GM21526 (cell line): ENCODE data around the gene OLIG2.

Source experiments
- ATAC-seq: cut with Tn5 transposase; IDR thresholded peaks from one replicate; pipeline ENCODE4 v1.9.1; 2021; ENCODE audit warnings: moderate library complexity; ENCODE audit not compliant: unreplicated experiment, low FRiP score

The OLIG2 gene

GRCh38 chr21:33019885-33020557 is 5.7 kb upstream of the OLIG2 start:
- no peak for ATAC-seq

- no peak for ATAC-seq
Observed at GRCh38 chr21:33020558-33021100, 5.1 kb upstream of the OLIG2 start.

- ATAC-seq, result no peak
Observed at GRCh38 chr21:33021150-33021549, 4.6 kb upstream of the OLIG2 start.

- no peak for ATAC-seq
Observed at GRCh38 chr21:33021667-33022066, 4.1 kb upstream of the OLIG2 start.

GRCh38 chr21:33022489-33022827 is 3.3 kb upstream of the OLIG2 start:
- no peak for ATAC-seq

- ATAC-seq, result no peak
Observed at GRCh38 chr21:33022828-33023573, 2.7 kb upstream of the OLIG2 start.

- no peak for ATAC-seq
Observed at GRCh38 chr21:33023574-33024200, 2.0 kb upstream of the OLIG2 start.

GRCh38 chr21:33024201-33025103 is 1.3 kb upstream of the OLIG2 start:
- no peak for ATAC-seq

- ATAC-seq, result no peak
Observed at GRCh38 chr21:33025106-33025488, 638 bp upstream of the OLIG2 start.

- no peak for ATAC-seq
Observed at GRCh38 chr21:33026443-33026858, 716 bp downstream of the OLIG2 start.

- no peak for ATAC-seq
Observed at GRCh38 chr21:33026878-33027400, 1.2 kb downstream of the OLIG2 start.

- no peak for ATAC-seq
Observed at GRCh38 chr21:33027401-33028286, 1.9 kb downstream of the OLIG2 start.

GRCh38 chr21:33028287-33028670 is 2.5 kb downstream of the OLIG2 start:
- no peak for ATAC-seq

GRCh38 chr21:33028773-33029384 is 3.1 kb downstream of the OLIG2 start:
- no peak for ATAC-seq

GRCh38 chr21:33029385-33029921 is 3.7 kb downstream of the OLIG2 start:
- no peak for ATAC-seq

- no peak for ATAC-seq
Observed at GRCh38 chr21:33029975-33030461, 4.3 kb downstream of the OLIG2 start.

GRCh38 chr21:33030633-33031032 is 4.9 kb downstream of the OLIG2 start:
- ATAC-seq, result no peak

GRCh38 chr21:33031152-33031911 is 5.6 kb downstream of the OLIG2 start:
- no peak for ATAC-seq
